HepG2 (cell line): Measurements from ENCODE around the gene GAREM1.

Experiments
- CTCF ChIP-seq: sonication (generic); formaldehyde crosslinking; IDR thresholded peaks from 2 replicates; pipeline ENCODE4 v1.5.0; 2020; ENCODE audit warnings: mild to moderate bottlenecking, missing genetic modification reagents, moderate library complexity
- GABPA ChIP-seq, 2 experiments: IDR thresholded peaks; 2 replicates each; pipeline ENCODE4 v1.6.1; 2011 to 2016; ENCODE audit warnings: low read depth in 2 of 2, low read length in 1 of 2, missing biosample characterization in 1 of 2, missing genetic modification characterization in 1 of 2
- HNRNPL ChIP-seq: fragments of 200-400 bp; formaldehyde crosslinking; IDR thresholded peaks from 2 replicates; pipeline ENCODE4 v1.6.1; 2017; ENCODE audit warnings: mild to moderate bottlenecking, low read depth, low read length
- HOXA3 ChIP-seq: sonication (generic); formaldehyde crosslinking; IDR thresholded peaks from 2 replicates; pipeline ENCODE4 v1.5.0; 2020; ENCODE audit warnings: missing genetic modification reagents
- MEIS1 ChIP-seq: sonication (generic); formaldehyde crosslinking; IDR thresholded peaks from 2 replicates; pipeline ENCODE4 v1.9.0; 2021; ENCODE audit warnings: mild to moderate bottlenecking, missing genetic modification reagents, moderate library complexity, borderline replicate concordance
- POLR2A ChIP-seq, 2 experiments: IDR thresholded peaks; 2 replicates each; pipeline ENCODE4 v1.6.1; 2011; ENCODE audit warnings: low read depth in 2 of 2, low read length in 2 of 2, mild to moderate bottlenecking in 1 of 2, moderate library complexity in 1 of 2; ENCODE audit not compliant: insufficient read depth in 1 of 2
- POLR2AphosphoS5 ChIP-seq: IDR thresholded peaks from 2 replicates; pipeline ENCODE4 v1.6.1; 2012; ENCODE audit warnings: low read depth, low read length
- USF2 ChIP-seq, 2 experiments: sonication (generic) in 1 of 2; formaldehyde crosslinking in 1 of 2; IDR thresholded peaks; 2 replicates each; pipeline versions ENCODE4 v1.5.1 to v1.6.1; 2011 to 2020; ENCODE audit warnings: borderline replicate concordance in 1 of 2, low read depth in 1 of 2, low read length in 1 of 2, mild to moderate bottlenecking in 1 of 2, missing genetic modification reagents in 1 of 2, moderate library complexity in 1 of 2
- ZKSCAN1 ChIP-seq: fragments of 150-350 bp; IDR thresholded peaks from 2 replicates; pipeline ENCODE4 v1.6.1; 2014; ENCODE audit warnings: low read length
- ZNF274 ChIP-seq: sonication (generic); formaldehyde crosslinking; IDR thresholded peaks from 2 replicates; pipeline ENCODE4 v1.5.1; 2020; ENCODE audit warnings: mild to moderate bottlenecking, missing genetic modification reagents
- ZNF432 ChIP-seq: sonication (generic); formaldehyde crosslinking; IDR thresholded peaks from 2 replicates; pipeline ENCODE4 v1.5.0; 2020; ENCODE audit warnings: missing genetic modification reagents, mild to moderate bottlenecking, borderline replicate concordance
- ZNF792 ChIP-seq: IDR thresholded peaks from 2 replicates; pipeline ENCODE4 v1.6.1; 2016
- TF ChIP-seq, protein P1 (sequence below): sonication (generic); formaldehyde crosslinking; IDR thresholded peaks from 2 replicates; pipeline ENCODE4 v1.4.0; 2020; ENCODE audit warnings: missing genetic modification reagents

DNA sequence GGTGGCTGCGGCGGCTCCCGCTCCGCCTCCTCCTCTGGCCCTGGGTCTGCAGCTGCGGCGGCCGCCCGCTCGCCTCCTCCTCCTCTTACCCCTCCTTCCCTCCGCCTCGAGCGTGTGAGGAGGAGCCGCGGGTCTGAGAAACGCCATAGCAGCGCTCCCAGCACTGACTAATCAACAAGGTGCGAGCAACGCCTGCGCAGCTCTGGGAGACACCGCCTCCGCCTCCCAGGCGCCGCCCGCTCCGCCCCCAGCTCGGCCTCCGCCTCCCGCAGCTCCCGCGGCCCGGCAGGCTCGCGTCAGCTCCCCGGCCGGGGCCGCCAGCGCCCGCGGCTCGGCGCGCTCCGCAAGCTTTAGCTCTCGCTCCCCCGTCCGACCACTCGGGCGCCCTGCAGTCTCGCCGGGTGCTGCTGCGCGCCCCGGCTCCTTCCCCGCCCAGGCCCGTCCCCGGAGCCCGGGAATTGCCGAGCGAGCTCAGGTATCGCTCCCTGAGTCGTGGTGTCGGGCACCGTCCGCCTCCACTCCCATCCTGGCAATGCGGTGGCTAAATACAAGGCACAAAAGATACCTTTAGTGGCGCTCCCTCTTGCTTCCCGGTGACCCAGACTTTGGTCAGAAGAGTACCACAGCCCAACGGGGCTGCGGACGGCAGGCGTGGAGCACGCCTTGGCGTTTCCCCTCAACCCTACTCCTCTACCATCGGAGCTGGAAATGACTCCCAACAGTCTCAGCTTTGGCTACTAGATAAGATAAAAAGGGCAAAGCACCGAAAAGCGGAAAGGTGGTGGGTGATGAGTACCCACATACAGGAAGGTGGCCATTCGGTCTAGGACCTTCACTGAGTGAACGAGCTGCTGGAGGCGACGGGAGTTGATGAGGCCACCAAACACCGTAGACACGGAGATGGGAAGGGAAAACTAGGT is at the start of gene GAREM1:
- TF ChIP-seq ZKSCAN1, result no peak
- no peak for TF ChIP-seq MEIS1
- no peak for TF ChIP-seq HNRNPL
- TF ChIP-seq USF2 (IDR thresholded peaks at IDR 0.05; ENCODE audit: low read depth, low read length), result no peak
- TF ChIP-seq USF2 (CRISPR knock-in tag; IDR thresholded peaks at IDR 0.05; ENCODE audit: borderline replicate concordance), result no peak
- peak; percentile 80 to 86 for TF ChIP-seq POLR2A (IDR thresholded peaks at IDR 0.05; ENCODE audit: insufficient read depth in 1 of 2, low read depth in 2 of 2, low read length in 2 of 2)
- TF ChIP-seq, protein P1, sequence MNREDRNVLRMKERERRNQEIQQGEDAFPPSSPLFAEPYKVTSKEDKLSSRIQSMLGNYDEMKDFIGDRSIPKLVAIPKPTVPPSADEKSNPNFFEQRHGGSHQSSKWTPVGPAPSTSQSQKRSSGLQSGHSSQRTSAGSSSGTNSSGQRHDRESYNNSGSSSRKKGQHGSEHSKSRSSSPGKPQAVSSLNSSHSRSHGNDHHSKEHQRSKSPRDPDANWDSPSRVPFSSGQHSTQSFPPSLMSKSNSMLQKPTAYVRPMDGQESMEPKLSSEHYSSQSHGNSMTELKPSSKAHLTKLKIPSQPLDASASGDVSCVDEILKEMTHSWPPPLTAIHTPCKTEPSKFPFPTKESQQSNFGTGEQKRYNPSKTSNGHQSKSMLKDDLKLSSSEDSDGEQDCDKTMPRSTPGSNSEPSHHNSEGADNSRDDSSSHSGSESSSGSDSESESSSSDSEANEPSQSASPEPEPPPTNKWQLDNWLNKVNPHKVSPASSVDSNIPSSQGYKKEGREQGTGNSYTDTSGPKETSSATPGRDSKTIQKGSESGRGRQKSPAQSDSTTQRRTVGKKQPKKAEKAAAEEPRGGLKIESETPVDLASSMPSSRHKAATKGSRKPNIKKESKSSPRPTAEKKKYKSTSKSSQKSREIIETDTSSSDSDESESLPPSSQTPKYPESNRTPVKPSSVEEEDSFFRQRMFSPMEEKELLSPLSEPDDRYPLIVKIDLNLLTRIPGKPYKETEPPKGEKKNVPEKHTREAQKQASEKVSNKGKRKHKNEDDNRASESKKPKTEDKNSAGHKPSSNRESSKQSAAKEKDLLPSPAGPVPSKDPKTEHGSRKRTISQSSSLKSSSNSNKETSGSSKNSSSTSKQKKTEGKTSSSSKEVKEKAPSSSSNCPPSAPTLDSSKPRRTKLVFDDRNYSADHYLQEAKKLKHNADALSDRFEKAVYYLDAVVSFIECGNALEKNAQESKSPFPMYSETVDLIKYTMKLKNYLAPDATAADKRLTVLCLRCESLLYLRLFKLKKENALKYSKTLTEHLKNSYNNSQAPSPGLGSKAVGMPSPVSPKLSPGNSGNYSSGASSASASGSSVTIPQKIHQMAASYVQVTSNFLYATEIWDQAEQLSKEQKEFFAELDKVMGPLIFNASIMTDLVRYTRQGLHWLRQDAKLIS (CRISPR knock-in tag), result no peak
- peak; percentile 79 for TF ChIP-seq POLR2AphosphoS5
- TF ChIP-seq CTCF, result peak; percentile 81
- no peak for TF ChIP-seq ZNF432 (CRISPR knock-in tag)
- peak; percentile 10; the same call in 1 of the 2 replicates for TF ChIP-seq HOXA3 (CRISPR knock-in tag)
- TF ChIP-seq ZNF792 (CRISPR knock-in tag), result no peak
- TF ChIP-seq ZNF274 (CRISPR knock-in tag), result peak; percentile 76; the same call in 1 of the 2 replicates
- TF ChIP-seq GABPA (IDR thresholded peaks at IDR 0.05; ENCODE audit: low read depth, low read length), result no peak
- no peak for TF ChIP-seq GABPA (CRISPR knock-in tag; IDR thresholded peaks at IDR 0.05; ENCODE audit: low read depth)
